Right lobe of liver (tissue), 6 donors: ENCODE measurements around the gene CLNK. TPM values are rescaled to one million over a fixed set of nuclear protein-coding genes. Genes with fewer than 3 reads are reported as not detected.
"Not testable (repeated sequence)": the region's sequence is repeated elsewhere in the genome, so short reads cannot be mapped to it uniquely, and the experiment has no call there.

Source experiments
- ATAC-seq, 4 donors: fragments of 200-7000 bp; cut with Tn5 transposase; one replicate each; pipeline ENCODE4 v1.9.1; 2020; ENCODE audit warnings: mild to moderate bottlenecking in 4 of 4, moderate library complexity in 4 of 4
- DNase-seq, 3 donors: peaks; one replicate each; pipeline ENCODE4 v3.0.0-alpha.2; 2020
- H3K27ac ChIP-seq, 3 donors: fragments of 200-600 bp; one replicate each; pipeline ENCODE4 v1.8.0; 2022
- H3K27me3 ChIP-seq, 2 donors: fragments of 200-600 bp; one replicate each; pipeline ENCODE4 v1.8.0; 2022
- H3K36me3 ChIP-seq, 4 donors: fragments of 200-600 bp; sonication (generic) in 1 of 4; one replicate each; pipeline versions ENCODE4 v1.5.1 to v1.8.0; 2017 to 2022; ENCODE audit warnings: control low read depth in 1 of 4
- H3K4me1 ChIP-seq, 4 donors: fragments of 200-600 bp; sonication (generic) in 1 of 4; one replicate each; pipeline versions ENCODE4 v1.5.1 to v1.8.0; 2017 to 2022; ENCODE audit warnings: control low read depth in 1 of 4
- H3K4me3 ChIP-seq, 3 donors: fragments of 200-600 bp; one replicate each; pipeline ENCODE4 v1.8.0; 2022
- H3K9me3 ChIP-seq, 4 donors: fragments of 200-600 bp; sonication (generic) in 1 of 4; one replicate each; pipeline versions ENCODE4 v1.5.1 to v1.8.0; 2017 to 2022; ENCODE audit warnings: control low read depth in 1 of 4
- POLR2A ChIP-seq: fragments of 450-650 bp; IDR thresholded peaks from one replicate; pipeline ENCODE4 v1.6.1; 2017; ENCODE audit warnings: antibody characterized with exemption, mild to moderate bottlenecking
- WGBS: methylation state at CpG from one replicate; pipeline ENCODE4 v1.1.6; 2018; ENCODE audit warnings: low coverage, low lambda C conversion rate; ENCODE audit not compliant: insufficient coverage; ENCODE audit errors: missing lambda C conversion rate; 5-methylcytosine and 5-hydroxymethylcytosine counted together
- intact Hi-C, 2 donors: fragments of 100-400 bp; cut with DNase I; formaldehyde crosslinking; loops; one replicate each; pipeline versions ENCODE4 v1.11.2 to v1.14.1; 2022
- total RNA-seq, 6 experiments: library from RNA; depleted of rRNA in 2 of 6; stranded (reverse); fragments of >200 nt in 2 of 6; fragmentation: NEBNext Ultra II Directional in 3 of 6; extraction: Animal tissue kit (Norgen Biotek cat#: 25700) in 3 of 6; gene quantifications; one replicate each; pipeline versions ENCODE4 v1.1.0 to v1.2.4, GENCODE V29; 2016 to 2023
- TF ChIP-seq, protein P1 (sequence below), 4 donors: fragments of 200-600 bp in 3 of 4; fragments of 450-650 bp in 1 of 4; IDR thresholded peaks; one replicate each; pipeline versions ENCODE4 v1.5.1 to v1.8.0; 2016 to 2022; ENCODE audit warnings: antibody characterized with exemption in 4 of 4, mild to moderate bottlenecking in 2 of 4
- donor health status: DM: no; HTN: yes; CAD: no.
- donor health status: DM: no; HTN: no; CAD: no.
- donor health status: DM: no; HTN: no; CAD: no.
- donor health status: DM: no; HTN: yes; CAD: no.
- donor health status: DM: no; HTN: yes; CAD: no.

CLNK gene
- total RNA-seq, 6 experiments from 2014 or later: not detected

DNA sequence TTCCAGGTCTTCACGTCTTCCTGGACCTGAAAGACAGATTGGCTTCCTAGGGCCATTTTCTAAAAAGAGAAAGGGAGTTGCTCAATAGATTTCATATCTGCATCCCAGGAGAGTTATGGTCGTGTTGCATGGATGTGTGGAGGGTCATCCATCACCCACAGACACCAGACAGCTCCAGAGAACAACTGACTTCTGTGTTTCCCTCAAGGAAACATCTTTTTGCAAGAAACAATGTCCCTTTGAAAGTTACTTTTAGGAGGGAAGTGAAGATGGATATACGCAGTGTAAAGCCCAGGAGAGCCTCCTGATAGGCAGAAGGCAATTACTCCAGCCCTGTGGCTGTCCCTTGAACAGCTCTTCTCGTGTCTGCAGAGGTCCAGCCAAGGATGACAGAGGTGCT, 108.3 kb downstream of the CLNK start:
- Histone ChIP-seq H3K27me3 (no peaks in the 10 kb centered on the region), H3K4me1 (no peaks in the 10 kb centered on the region), H3K36me3 (no peaks in the 10 kb centered on the region), H3K9me3 (no peaks in the 10 kb centered on the region), H3K4me3 (no peak overlapping the region), H3K27ac (no peak overlapping the region)
- no peak for DNase-seq
- intact Hi-C loops: no loop called here
- WGBS: 54% methylated on average over 3 of the region's 4 CpGs
- TF ChIP-seq, protein P1, sequence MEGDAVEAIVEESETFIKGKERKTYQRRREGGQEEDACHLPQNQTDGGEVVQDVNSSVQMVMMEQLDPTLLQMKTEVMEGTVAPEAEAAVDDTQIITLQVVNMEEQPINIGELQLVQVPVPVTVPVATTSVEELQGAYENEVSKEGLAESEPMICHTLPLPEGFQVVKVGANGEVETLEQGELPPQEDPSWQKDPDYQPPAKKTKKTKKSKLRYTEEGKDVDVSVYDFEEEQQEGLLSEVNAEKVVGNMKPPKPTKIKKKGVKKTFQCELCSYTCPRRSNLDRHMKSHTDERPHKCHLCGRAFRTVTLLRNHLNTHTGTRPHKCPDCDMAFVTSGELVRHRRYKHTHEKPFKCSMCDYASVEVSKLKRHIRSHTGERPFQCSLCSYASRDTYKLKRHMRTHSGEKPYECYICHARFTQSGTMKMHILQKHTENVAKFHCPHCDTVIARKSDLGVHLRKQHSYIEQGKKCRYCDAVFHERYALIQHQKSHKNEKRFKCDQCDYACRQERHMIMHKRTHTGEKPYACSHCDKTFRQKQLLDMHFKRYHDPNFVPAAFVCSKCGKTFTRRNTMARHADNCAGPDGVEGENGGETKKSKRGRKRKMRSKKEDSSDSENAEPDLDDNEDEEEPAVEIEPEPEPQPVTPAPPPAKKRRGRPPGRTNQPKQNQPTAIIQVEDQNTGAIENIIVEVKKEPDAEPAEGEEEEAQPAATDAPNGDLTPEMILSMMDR (IDR thresholded peaks at IDR 0.05): no peak
- TF ChIP-seq POLR2A: no peak
- no peak for ATAC-seq

DNA sequence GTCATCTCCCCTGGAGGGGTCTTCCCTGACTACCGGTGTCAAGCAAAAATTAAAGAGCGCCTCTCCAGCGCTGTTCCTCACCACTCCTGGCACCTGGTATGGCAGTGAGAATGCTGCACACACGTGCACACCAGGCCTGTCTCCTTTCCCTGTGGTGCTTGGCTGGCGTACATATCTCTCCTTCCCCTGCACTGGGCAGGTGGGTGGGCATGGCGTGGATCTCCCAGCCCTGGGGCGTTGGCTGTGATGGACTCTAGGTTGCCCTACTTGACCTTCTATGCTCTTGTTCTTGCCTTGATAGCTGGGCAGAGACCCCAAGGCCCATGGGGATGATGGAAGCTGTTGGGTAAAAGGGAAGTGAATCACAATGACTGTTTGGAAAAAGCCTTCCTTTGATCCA, 109.2 kb downstream of the CLNK start:
- DNase-seq (no peak), ATAC-seq (peak in 1 of 4 donors; percentile 21)
- no peaks in the 10 kb centered on the region for H3K36me3 ChIP-seq
- intact Hi-C loops: no loop called here
- TF ChIP-seq, protein P1 (IDR thresholded peaks at IDR 0.05): no peak
- TF ChIP-seq POLR2A: no peak
- 38% methylated on average over 4 of the region's 7 CpGs for WGBS
- no peaks in the 10 kb centered on the region for H3K4me1 ChIP-seq
- H3K4me3 ChIP-seq: no peak overlapping the region
- no peaks in the 10 kb centered on the region for H3K9me3 ChIP-seq
- H3K27me3 ChIP-seq: no peaks in the 10 kb centered on the region
- H3K27ac ChIP-seq: no peak overlapping the region

DNA sequence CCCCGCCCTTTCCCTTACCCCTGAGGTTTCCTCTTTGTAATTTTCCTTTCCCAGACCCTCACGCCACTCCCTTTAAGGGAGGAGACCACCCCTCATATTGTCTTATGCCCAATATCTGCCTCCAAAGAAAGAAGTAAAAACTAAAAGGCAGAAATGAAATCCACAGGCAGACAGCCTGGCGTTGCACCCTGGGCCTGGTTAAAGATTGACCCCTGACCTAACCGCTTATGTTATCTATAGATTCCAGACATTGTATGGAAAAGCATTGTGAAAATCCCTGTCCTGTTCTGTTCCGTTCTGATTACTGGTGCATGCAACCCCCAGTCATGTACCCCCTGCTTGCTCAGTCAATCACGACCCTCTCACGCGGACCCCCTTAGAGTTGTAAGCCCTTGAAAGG, 110.0 kb downstream of the CLNK start:
- H3K27ac ChIP-seq, H3K4me3 ChIP-seq, H3K4me1 ChIP-seq, intact Hi-C loops, H3K27me3 ChIP-seq, DNase-seq, H3K9me3 ChIP-seq, ATAC-seq, H3K36me3 ChIP-seq: not testable (repeated sequence)
- WGBS: 59% methylated on average over 7 of the region's 8 CpGs

DNA sequence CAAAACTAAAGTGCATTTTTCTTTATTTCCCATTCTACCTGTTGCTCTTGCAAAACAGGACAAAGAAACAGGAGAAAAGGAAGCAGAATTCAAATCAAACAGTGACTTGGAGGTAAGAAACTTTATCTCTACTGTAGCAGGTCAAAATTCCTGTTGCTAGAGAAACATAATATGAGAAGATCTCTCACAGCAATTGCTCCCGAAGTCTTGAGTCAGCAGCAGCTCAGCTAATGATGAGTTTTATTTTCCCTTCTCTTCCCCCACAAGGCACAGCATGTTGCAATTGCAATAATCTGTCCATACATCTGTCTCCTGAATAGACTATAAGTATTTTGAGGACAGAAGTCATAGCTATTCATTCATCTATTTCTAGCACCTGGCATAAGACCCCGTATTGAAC, 112.7 kb downstream of the CLNK start:
- DNase-seq (no peak), ATAC-seq (no peak)
- no peaks in the 10 kb centered on the region for H3K9me3 ChIP-seq
- no peaks in the 10 kb centered on the region for H3K4me1 ChIP-seq
- H3K36me3 ChIP-seq: no peaks in the 10 kb centered on the region
- H3K27me3 ChIP-seq: no peaks in the 10 kb centered on the region
- intact Hi-C loops: no loop called here
- H3K4me3 ChIP-seq: no peak overlapping the region
- no peak for TF ChIP-seq POLR2A
- TF ChIP-seq, protein P1 (IDR thresholded peaks at IDR 0.05): no peak
- WGBS: 65% methylated on average over 2 of the region's 2 CpGs
- H3K27ac ChIP-seq: no peak overlapping the region

DNA sequence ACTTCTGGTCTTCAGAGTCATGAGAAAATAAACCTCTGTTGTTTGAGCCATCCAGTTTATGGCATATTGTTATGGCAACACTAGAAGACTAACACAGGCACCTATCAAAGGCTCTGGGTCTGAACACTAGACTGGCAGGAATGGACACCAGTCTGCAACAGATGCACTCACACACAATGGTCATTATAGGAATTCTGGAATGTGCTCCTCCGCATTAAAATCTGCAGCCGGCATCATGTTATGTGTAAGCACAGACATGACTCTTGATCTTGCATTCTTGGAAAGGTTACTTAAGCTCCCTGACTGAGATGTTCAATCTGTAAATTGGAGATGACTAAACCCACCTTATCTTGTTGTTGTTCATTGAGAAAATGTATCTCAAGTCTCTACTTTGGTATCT, 115.1 kb downstream of the CLNK start:
- H3K36me3 ChIP-seq: no peaks in the 10 kb centered on the region
- intact Hi-C loops: no loop called here
- H3K4me1 ChIP-seq: no peaks in the 10 kb centered on the region
- H3K27ac ChIP-seq: no peak overlapping the region
- no peaks in the 10 kb centered on the region for H3K27me3 ChIP-seq
- no peak overlapping the region for H3K4me3 ChIP-seq
- DNase-seq (no peak), ATAC-seq (no peak)
- 92% methylated on average over 2 of the region's 2 CpGs for WGBS
- no peaks in the 10 kb centered on the region for H3K9me3 ChIP-seq
- TF ChIP-seq POLR2A: no peak
- TF ChIP-seq, protein P1 (IDR thresholded peaks at IDR 0.05): no peak
